HG02870 (cell line): ENCODE data around the gene CCDC144A.
"Not testable (repeated sequence)": the region's sequence is repeated elsewhere in the genome, so short reads cannot be mapped to it uniquely, and the experiment has no call there.

Source experiments
- ATAC-seq: cut with Tn5 transposase; IDR thresholded peaks from one replicate; pipeline ENCODE4 v1.9.1; 2021; ENCODE audit warnings: mild to moderate bottlenecking, moderate library complexity; ENCODE audit not compliant: unreplicated experiment

CCDC144A gene

GRCh38 chr17:16818821-16819683 lies 129.0 kb downstream of the CCDC144A start:
- no peak for ATAC-seq

- no peak for ATAC-seq
These were observed 130.3 kb downstream of the CCDC144A start for GRCh38 chr17:16820161-16820877.

GRCh38 chr17:16820979-16821543 lies 131.0 kb downstream of the CCDC144A start:
- ATAC-seq: no peak

- ATAC-seq: not testable (repeated sequence)
These were observed 132.1 kb downstream of the CCDC144A start for GRCh38 chr17:16822133-16822532.

GRCh38 chr17:16823768-16824406 lies 133.8 kb downstream of the CCDC144A start:
- not testable (repeated sequence) for ATAC-seq
